Rectal smooth muscle tissue (tissue), 1 donor: ENCODE results near the gene MAN2B2.

Experiments used
- H3K27ac ChIP-seq: one replicate; pipeline ENCODE4 v1.7.0; 2013; ENCODE audit warnings: low read depth, low read length, inconsistent platforms
- H3K27me3 ChIP-seq: one replicate; pipeline ENCODE4 v1.7.0; 2013; ENCODE audit warnings: low read length; ENCODE audit not compliant: control insufficient read depth, insufficient read depth
- H3K36me3 ChIP-seq: one replicate; pipeline ENCODE4 v1.7.0; 2013; ENCODE audit warnings: low read length; ENCODE audit not compliant: control insufficient read depth, insufficient read depth
- H3K4me1 ChIP-seq: one replicate; pipeline ENCODE4 v1.7.0; 2013; ENCODE audit warnings: low read length; ENCODE audit not compliant: control insufficient read depth, insufficient read depth
- H3K4me3 ChIP-seq: one replicate; pipeline ENCODE4 v1.7.0; 2013; ENCODE audit warnings: low read length
- H3K9ac ChIP-seq: one replicate; pipeline ENCODE4 v1.7.0; 2013; ENCODE audit warnings: low read length

The MAN2B2 gene

GRCh38 chr4:6575503-6576240 is 683 bp downstream of the MAN2B2 start:
- peak overlapping the region; percentile 82 for H3K9ac ChIP-seq
- H3K27ac ChIP-seq: no peak overlapping the region
- H3K4me1 ChIP-seq: peaks cover 4% of the 10 kb centered on the region
- peaks cover 12% of the 10 kb centered on the region for H3K36me3 ChIP-seq
- peak overlapping the region; percentile 91 for H3K4me3 ChIP-seq
- H3K27me3 ChIP-seq: no peaks in the 10 kb centered on the region

DNA sequence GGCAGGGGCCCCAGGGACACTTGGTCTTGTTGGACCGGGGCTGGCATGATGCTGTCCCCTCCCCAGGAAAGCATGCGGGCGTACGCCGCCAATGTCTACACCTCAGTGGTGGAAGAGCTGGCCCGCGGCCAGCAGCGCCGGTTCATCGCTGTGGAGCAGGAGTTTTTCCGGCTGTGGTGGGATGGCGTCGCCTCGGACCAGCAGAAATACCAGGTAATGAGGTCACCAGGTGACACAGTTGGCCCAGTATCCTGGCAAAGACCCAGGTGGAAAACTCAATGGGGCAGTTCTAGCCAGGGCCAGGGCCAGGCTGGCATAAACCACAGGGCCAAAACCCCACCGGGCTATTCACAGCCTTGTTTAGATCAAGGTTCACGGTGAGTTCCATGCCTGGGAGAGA is 1.5 kb downstream of the MAN2B2 start:
- Histone ChIP-seq H3K4me1 (peaks cover 4% of the 10 kb centered on the region), H3K27ac (no peak overlapping the region), H3K9ac (no peak overlapping the region), H3K27me3 (no peaks in the 10 kb centered on the region), H3K36me3 (peaks cover 14% of the 10 kb centered on the region), H3K4me3 (no peak overlapping the region)

GRCh38 chr4:6576932-6577331 is 1.9 kb downstream of the MAN2B2 start:
- H3K36me3 ChIP-seq: peaks cover 14% of the 10 kb centered on the region
- H3K27me3 ChIP-seq: no peaks in the 10 kb centered on the region
- no peak overlapping the region for H3K4me3 ChIP-seq
- peaks cover 4% of the 10 kb centered on the region for H3K4me1 ChIP-seq
- no peak overlapping the region for H3K27ac ChIP-seq
- H3K9ac ChIP-seq: no peak overlapping the region

- Histone ChIP-seq H3K27ac (no peak overlapping the region), H3K4me1 (peaks cover 4% of the 10 kb centered on the region), H3K36me3 (peaks cover 14% of the 10 kb centered on the region), H3K9ac (no peak overlapping the region), H3K4me3 (no peak overlapping the region), H3K27me3 (no peaks in the 10 kb centered on the region)
Observed at GRCh38 chr4:6577409-6577808, 2.4 kb downstream of the MAN2B2 start.

DNA sequence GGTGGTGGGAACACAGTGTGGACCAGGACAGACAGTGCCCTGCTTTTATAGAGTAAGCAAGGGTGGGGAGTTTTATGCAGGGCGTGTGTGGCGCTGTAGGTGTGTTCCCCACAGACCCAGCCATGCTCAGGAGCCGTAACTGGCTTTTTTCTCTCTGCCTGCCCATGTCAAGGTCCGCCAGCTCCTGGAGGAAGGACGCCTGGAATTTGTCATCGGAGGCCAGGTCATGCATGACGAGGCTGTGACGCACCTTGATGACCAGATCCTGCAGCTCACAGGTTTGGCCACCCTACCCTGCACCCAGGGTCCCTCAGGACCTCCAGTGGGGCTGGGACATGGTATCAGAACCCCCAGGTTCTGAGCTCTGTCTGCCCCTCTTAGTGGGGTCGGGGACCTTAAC is 3.2 kb downstream of the MAN2B2 start:
- H3K36me3 ChIP-seq: peaks cover 19% of the 10 kb centered on the region
- no peak overlapping the region for H3K27ac ChIP-seq
- no peak overlapping the region for H3K9ac ChIP-seq
- no peaks in the 10 kb centered on the region for H3K27me3 ChIP-seq
- no peak overlapping the region for H3K4me3 ChIP-seq
- H3K4me1 ChIP-seq: peaks cover 4% of the 10 kb centered on the region

- Histone ChIP-seq H3K4me3 (no peak overlapping the region), H3K4me1 (peaks cover 4% of the 10 kb centered on the region), H3K27ac (no peak overlapping the region), H3K9ac (no peak overlapping the region), H3K36me3 (peaks cover 23% of the 10 kb centered on the region), H3K27me3 (no peaks in the 10 kb centered on the region)
Observed at GRCh38 chr4:6580353-6580752, 5.4 kb downstream of the MAN2B2 start.

DNA sequence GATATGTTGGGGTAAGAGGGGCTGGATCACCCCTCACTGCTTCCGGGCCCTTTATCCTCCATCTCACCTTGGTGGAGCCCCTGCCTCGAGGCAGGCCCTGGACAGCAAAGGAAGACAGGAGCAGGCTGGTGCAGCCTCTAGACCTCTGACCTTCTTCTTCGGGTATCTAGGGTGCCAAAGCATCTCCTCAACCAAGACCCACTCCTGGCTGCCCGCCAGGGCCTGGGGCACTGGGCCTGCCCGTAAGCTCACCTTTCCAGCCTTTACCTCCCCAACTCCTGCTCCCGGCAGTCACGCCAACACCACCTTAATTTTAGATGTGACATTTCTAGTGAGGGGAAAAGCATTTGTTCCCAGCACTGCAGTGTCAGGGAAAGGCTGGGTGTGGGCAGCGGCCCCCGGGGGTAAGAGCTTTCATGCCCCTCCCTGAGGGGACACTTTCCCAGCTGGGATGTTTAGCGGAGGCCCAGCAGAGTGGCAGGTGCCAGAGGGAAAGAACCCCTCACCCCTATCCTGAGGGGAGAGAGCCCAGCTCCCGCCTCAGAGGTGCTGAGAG is 6.7 kb downstream of the MAN2B2 start:
- Histone ChIP-seq H3K27me3 (no peaks in the 10 kb centered on the region), H3K4me1 (no peaks in the 10 kb centered on the region), H3K27ac (no peak overlapping the region), H3K9ac (no peak overlapping the region), H3K36me3 (peaks cover 23% of the 10 kb centered on the region), H3K4me3 (no peak overlapping the region)

DNA sequence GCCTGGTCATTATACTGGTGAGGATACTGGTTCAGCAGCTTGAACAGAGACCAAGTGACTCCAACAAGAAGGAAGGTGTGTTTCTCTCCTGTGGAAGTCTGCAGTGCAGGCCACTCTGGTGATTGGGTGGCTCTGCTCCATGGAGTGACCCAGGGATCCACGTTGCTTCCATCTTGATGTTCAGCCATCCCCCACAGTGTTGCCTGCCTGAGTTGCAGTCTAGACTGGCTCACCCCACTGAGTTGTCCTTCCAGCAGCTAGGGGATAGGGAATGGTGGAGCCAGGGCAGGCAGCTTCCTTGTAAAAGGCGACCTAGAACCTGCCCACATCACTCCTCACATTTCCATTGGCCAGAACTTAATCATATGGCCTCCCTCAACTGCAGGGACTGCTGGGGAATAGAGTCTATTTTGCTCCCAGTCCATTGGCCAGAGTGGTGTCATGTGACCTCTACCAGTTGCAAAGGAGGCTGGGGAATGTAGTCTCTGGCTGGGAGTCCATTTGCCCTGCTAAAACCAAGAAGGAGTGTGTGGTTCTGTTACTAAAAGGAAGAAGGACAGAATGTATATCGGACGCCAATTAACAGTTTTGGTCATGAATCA is 8.0 kb downstream of the MAN2B2 start:
- Histone ChIP-seq H3K4me1 (no peaks in the 10 kb centered on the region), H3K4me3 (no peak overlapping the region), H3K9ac (no peak overlapping the region), H3K36me3 (peaks cover 23% of the 10 kb centered on the region), H3K27ac (no peak overlapping the region), H3K27me3 (no peaks in the 10 kb centered on the region)

DNA sequence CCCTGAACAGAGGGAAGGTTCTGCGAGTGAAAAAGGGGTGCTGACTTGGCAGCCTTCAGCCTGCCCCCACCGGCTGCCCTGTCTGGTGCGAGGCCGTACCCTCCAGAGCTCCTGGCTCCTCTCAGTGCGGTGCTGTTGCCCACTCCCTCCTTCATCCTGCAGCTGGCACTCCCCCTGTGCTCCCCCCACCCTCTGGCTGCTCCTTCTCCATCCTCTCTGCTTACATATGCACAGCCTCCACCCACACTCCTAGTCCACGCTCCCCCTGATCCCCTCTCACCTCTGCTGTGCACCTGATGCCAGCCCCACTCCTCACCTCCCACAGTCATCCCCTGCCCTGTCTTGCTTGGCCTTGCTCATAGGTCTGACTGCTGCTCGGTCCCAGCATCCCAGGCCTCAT is 9.9 kb downstream of the MAN2B2 start:
- Histone ChIP-seq H3K4me3 (no peak overlapping the region), H3K27ac (no peak overlapping the region), H3K36me3 (peaks cover 12% of the 10 kb centered on the region), H3K4me1 (no peaks in the 10 kb centered on the region), H3K27me3 (no peaks in the 10 kb centered on the region), H3K9ac (no peak overlapping the region)

GRCh38 chr4:6586715-6587325 is 11.8 kb downstream of the MAN2B2 start:
- no peaks in the 10 kb centered on the region for H3K27me3 ChIP-seq
- no peak overlapping the region for H3K27ac ChIP-seq
- peaks cover 18% of the 10 kb centered on the region for H3K36me3 ChIP-seq
- no peak overlapping the region for H3K9ac ChIP-seq
- H3K4me1 ChIP-seq: no peaks in the 10 kb centered on the region
- H3K4me3 ChIP-seq: no peak overlapping the region

DNA sequence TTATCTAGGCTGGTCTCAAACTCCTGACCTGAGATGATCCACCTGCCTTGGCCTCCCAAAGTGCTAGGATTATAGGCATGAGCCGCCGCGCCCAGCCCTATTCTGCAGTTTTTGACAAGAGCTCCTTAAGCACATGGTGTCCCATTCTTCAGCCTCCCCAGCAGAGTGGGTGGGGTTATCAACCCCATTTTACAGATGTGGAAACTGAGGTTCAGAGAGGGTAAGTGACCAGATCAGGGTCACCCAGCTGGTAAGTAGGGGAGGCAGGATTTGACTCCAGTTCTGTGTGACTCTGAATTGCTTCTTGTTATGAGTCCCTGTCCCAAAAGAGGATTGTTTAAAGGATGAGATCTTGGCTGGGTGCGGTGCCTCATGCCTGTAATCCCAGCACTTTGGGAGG is 14.5 kb downstream of the MAN2B2 start:
- no peak overlapping the region for H3K4me3 ChIP-seq
- peaks cover 8% of the 10 kb centered on the region for H3K36me3 ChIP-seq
- H3K27me3 ChIP-seq: no peaks in the 10 kb centered on the region
- H3K4me1 ChIP-seq: no peaks in the 10 kb centered on the region
- no peak overlapping the region for H3K9ac ChIP-seq
- H3K27ac ChIP-seq: no peak overlapping the region

DNA sequence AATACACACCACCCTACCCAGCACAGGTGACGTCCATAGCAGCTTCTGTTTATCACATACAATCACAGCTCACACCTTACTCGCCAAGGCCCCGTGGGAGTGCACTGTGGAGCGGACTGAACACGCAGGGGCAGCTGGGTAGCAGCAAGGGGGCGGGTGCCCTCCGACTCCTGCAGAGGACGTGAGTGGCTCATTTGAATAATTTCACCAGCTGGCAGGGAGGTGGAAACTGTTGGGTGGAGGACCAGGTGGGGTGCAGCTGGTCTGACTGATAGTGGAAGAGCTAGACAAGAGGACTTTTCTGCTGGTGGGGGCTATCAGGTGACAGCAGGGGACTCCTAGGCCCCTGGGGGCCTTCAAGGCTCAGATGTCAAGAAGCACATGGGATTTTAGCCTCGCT is 16.3 kb downstream of the MAN2B2 start:
- H3K27me3 ChIP-seq: no peaks in the 10 kb centered on the region
- no peak overlapping the region for H3K4me3 ChIP-seq
- H3K36me3 ChIP-seq: peaks cover 8% of the 10 kb centered on the region

More for the DNA sequence above, 16.3 kb downstream of the MAN2B2 start:
- H3K9ac ChIP-seq: no peak overlapping the region
- no peak overlapping the region for H3K27ac ChIP-seq
- H3K4me1 ChIP-seq: no peaks in the 10 kb centered on the region
